ENCODE data around the gene FBXL14.

Gene FBXL14

DNA sequence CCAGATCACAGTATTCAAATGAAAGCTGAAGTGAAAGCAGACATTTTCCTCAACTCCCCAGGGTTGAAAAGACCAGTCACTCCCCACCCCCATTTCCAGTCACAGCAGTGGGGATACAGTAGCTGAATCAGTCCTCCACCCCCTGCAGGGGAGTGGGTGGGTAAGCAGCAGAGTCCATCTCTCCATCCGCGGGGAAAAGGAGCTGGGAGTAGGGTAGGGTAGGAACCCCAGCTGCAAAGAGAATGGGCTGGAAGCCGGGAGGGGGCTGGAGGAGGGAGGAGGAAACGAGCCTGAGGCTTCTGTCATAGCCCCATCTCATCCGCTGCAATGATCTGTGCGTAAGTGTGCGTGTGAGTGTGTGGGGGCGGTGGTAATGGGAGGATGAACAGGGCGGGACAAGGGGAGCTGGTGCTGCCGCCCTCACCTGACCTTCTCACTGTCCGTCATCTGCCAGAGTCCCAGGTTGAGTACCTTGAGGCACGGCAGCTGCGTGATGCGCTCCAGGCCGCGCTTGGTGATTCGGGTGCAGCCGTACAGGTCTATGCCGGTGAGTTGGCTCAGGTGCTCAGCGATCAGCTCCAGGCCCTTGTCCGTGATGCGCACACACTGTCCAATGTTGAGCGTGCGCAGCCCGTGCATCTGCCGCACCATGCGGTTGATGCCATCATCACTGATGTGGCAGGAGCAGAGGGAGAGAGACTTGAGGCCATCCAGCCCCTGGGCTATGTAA is 1.8 kb downstream of the FBXL14 start:
- DNase-seq = peak; percentile 56 to 69

DNA sequence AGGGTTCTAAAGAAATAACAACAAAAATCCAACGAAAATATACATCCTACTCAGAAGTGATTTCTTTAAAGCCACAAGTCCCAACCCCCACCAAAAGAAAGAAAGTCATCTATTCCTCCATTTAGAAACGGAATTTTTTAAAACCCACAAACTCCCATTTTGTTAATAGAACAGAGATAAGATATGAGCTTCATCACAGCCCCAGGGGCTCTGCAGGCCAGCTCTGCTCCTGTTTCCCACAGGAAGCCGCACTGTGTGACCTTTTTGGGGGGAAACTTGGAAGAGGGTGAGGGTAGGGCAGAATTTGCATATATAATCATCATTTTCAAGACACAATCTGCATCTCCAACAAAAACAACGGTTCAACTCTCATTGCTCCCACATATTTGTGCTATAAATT is 2.8 kb downstream of the FBXL14 start:
- DNase-seq = no peak

DNA sequence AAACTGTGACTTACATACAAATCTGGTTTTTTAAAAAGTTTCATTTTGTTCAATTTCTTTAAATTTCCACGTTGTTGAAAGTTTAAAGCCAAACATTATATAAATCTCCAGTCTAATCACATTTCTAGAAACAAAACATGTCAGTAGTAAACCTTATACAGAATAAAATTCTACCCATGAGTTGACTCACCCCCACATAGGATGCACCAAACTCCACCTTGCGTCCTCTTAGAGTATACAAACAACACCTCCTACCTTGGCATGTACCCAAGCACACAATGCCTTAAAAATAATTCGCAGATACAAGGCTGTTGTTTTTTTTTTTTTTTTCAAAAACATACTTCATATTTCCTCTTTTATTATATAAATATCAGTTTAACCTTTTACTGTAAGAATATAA is 3.3 kb downstream of the FBXL14 start:
- peak in 1 of 2 experiments; percentile 26 for DNase-seq

DNA sequence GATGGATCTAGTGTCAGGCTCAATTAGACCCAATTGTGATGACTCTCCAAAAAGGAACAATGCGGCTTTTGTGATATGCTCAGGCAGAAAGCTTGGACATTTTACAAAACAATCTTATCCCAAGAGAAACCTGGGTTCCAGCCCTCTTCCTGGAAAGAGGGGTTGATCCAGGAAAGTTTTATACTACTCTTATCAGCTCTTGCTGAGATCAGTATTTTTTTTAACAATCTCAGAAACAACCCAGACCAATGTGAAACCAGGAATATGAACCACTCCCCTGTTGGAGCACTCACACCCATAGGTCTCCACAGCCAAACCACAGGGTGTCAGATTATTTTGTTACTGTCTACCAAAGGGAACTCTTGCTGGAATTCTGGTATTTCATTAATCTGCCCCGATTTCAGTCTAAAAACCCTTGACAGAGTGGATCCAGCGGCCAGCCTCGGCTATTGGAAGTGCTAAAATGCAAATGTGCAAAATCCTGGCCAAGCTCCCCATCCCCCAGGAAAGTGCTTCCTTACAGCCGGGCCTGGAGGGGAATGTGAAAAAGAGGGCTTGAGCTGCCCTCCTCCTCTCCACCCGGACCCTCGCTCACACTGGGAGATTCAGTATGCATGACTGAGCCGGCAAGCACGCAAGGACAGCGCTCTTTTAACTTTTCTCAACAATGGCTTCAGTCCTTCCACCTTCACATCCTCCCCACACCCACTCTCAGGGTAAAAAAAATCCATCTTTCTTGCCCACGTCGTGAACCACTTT is 4.0 kb downstream of the FBXL14 start:
- DNase-seq = no peak

DNA sequence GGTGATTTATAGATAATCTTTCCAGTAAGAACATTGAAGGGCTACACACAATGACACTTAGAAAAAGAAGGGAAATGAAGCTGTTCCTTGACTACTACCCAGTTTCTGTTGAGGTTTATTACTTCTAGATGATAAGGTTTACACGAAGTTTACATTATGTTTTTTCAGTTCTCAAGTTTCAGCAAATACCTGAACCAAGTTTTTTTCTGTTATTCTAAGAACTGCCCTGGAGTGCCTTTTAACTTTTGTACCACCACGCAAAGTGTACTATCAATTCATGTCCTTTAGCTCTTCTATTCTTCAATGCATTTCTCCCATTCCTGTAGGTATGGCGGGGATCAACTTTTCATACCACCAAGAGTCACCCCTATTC is 5.8 kb downstream of the FBXL14 start:
- no peak for DNase-seq

- no peak for DNase-seq
Observed at GRCh38 chr12:1587927-1588574, 6.3 kb downstream of the FBXL14 start.

- no peak for DNase-seq
Observed at GRCh38 chr12:1584326-1584725, 10.1 kb downstream of the FBXL14 start.

GRCh38 chr12:1583421-1584078 is 10.8 kb downstream of the FBXL14 start:
- DNase-seq = peak; percentile 43 to 55

DNA sequence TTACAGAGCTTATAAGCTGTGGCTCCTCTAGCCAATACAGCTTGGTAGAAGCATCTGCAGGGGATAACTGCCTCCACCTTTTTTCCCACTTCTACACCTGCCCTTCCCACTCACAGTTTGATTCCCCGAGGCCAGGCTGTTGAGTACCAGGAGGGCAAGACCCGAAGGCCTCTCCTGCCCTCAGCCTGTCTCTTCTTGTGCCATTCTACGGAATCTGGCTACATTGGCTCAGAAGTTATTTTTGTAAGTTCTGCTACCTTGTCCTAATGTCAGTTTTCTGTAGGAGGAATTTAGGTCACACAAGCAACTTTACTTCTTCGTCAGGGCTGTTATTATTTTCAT is 11.7 kb downstream of the FBXL14 start:
- DNase-seq = no peak

- no peak for DNase-seq
Observed at GRCh38 chr12:1581973-1582708, 12.2 kb downstream of the FBXL14 start.

- no peak for DNase-seq
Observed at GRCh38 chr12:1580526-1580925, 13.9 kb downstream of the FBXL14 start.

GRCh38 chr12:1579651-1580435 is 14.5 kb downstream of the FBXL14 start:
- DNase-seq = no peak

DNA sequence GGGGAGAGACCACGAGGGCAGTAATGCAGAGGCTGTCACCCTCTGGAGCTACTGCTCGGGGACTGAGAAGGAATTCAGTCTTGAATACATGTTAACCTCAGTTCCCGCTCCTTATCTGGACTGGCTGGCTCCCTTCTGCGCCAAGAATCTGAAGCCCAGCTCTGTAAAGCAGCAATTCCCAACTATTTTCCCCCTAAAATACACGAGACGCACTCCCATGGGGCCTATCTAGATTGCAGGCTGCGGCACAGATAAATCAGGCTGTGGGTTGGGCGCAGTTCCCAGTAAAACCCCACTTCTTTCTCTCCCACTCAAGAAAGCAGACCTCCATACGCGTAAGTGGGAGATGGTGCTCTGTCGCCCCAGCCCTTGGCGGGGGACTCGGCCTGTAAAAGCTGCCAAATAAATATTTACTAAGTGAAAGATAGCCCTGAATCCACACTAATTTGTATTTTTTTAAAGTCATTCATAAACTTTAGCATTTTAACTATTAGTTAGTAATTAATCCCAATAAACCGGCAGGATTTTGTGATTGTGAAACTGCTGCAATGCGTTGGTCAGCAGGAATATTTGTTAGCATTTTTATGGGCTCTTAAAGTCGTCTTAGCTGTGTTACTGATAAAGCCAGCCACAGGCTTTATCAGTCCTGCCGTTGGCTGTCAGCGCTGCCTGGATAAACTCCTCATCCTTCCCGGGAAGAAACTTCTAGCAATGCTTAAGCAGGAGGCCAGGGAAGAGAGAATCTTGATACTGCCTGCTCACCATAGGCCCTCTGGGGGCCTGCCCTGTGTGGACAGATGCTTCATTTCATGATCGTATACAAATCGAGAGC is 17.8 kb downstream of the FBXL14 start:
- DNase-seq = no peak

GRCh38 chr12:1575408-1576401 is 18.7 kb downstream of the FBXL14 start:
- DNase-seq = no peak

GRCh38 chr12:1574865-1575259 is 19.5 kb downstream of the FBXL14 start:
- no peak for DNase-seq

GRCh38 chr12:1573960-1574864 is 20.2 kb downstream of the FBXL14 start:
- no peak for DNase-seq

- no peak for DNase-seq
Observed at GRCh38 chr12:1572731-1573130, 21.6 kb downstream of the FBXL14 start.

- no peak for DNase-seq
Observed at GRCh38 chr12:1567852-1568251, 26.5 kb downstream of the FBXL14 start.

Data from stimulated activated CD4-positive, alpha-beta T cell treated with anti-CD3 and anti-CD28 coated beads, Interleukin-4, amount 100 ng/mL, for 4 hours (primary cell).